Uterus (tissue), 2 donors: ENCODE results near the gene PDGFRB.

ENCODE experiments used
- CTCF ChIP-seq, 4 experiments: fragments of 200-600 bp in 2 of 4; fragments of 450-650 bp in 2 of 4; sonication (generic) in 2 of 4; IDR thresholded peaks; one replicate each; pipeline ENCODE4 v1.5.1; 2016 to 2019; ENCODE audit warnings: antibody characterized with exemption in 4 of 4, mild to moderate bottlenecking in 2 of 4, moderate library complexity in 1 of 4
- POLR2A ChIP-seq, 2 donors: fragments of 450-650 bp; IDR thresholded peaks; one replicate each; pipeline ENCODE4 v1.6.1; 2016; ENCODE audit warnings: antibody characterized with exemption in 2 of 2, mild to moderate bottlenecking in 1 of 2, moderate library complexity in 1 of 2

DNA sequence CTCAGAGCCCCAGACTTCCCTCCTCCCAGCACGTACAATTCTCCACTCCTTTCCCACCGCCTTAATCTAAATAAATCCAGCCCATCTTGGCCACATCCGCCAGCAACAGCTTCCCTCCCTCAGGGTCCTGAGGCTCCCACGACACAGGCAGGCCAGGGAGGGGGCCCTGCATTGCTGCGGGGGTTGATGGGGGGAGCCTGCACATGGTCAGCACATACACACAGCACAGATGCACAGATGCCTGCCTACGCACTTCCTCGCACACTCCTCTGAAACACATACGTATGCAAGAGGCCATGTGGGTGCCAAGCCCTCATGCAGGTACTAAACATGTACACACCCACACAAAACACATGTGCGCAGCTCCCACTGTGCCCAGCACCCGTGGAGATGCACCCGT, 14.8 kb downstream of the PDGFRB start:
- TF ChIP-seq CTCF (IDR thresholded peaks at IDR 0.05) (no peak), POLR2A (IDR thresholded peaks at IDR 0.05) (no peak)
